HG03520 (cell line): ENCODE results near the gene CNST.

Experiments used
- ATAC-seq: cut with Tn5 transposase; IDR thresholded peaks from one replicate; pipeline ENCODE4 v1.9.1; 2021; ENCODE audit warnings: mild to moderate bottlenecking, moderate library complexity; ENCODE audit not compliant: unreplicated experiment

CNST gene

GRCh38 chr1:246566128-246566812 lies at the start of gene CNST, which contains the start of gene TFB2M:
CNST (plus strand) TSS chr1:246566456; CDS start chr1:246591563, 25,107 bp downstream.
TFB2M (minus strand) TSS chr1:246566261; CDS start chr1:246566138, 123 bp downstream.
- ATAC-seq = peak; percentile 91

- no peak for ATAC-seq
These were observed 48.9 kb upstream of the CNST start for GRCh38 chr1:246517391-246517790.

- ATAC-seq = no peak
These were observed 47.6 kb upstream of the CNST start for GRCh38 chr1:246518456-246519205.

- no peak for ATAC-seq
These were observed 46.7 kb upstream of the CNST start for GRCh38 chr1:246519514-246519913.

- ATAC-seq = no peak
These were observed 39.9 kb upstream of the CNST start for GRCh38 chr1:246526380-246526779.

- no peak for ATAC-seq
These were observed 39.3 kb upstream of the CNST start for GRCh38 chr1:246526915-246527314.

GRCh38 chr1:246527402-246528088 lies 38.7 kb upstream of the CNST start:
- no peak for ATAC-seq

GRCh38 chr1:246528933-246529731 lies 37.1 kb upstream of the CNST start:
- no peak for ATAC-seq

GRCh38 chr1:246530482-246530881 lies 35.8 kb upstream of the CNST start:
- no peak for ATAC-seq

GRCh38 chr1:246532519-246532918 lies 33.7 kb upstream of the CNST start:
- ATAC-seq = no peak

GRCh38 chr1:246533371-246533905 lies 32.8 kb upstream of the CNST start:
- ATAC-seq = no peak

- ATAC-seq = no peak
These were observed 32.1 kb upstream of the CNST start for GRCh38 chr1:246534114-246534513.

GRCh38 chr1:246537441-246537840 lies 28.8 kb upstream of the CNST start:
- no peak for ATAC-seq

- no peak for ATAC-seq
These were observed 28.4 kb upstream of the CNST start for GRCh38 chr1:246537887-246538286.

GRCh38 chr1:246540738-246541491 lies 25.3 kb upstream of the CNST start:
- no peak for ATAC-seq

- ATAC-seq = no peak
These were observed 22.3 kb upstream of the CNST start for GRCh38 chr1:246544001-246544400.

GRCh38 chr1:246549665-246550064 lies 16.6 kb upstream of the CNST start:
- no peak for ATAC-seq

GRCh38 chr1:246550402-246550801 lies 15.9 kb upstream of the CNST start:
- no peak for ATAC-seq

GRCh38 chr1:246552110-246552509 lies 14.1 kb upstream of the CNST start:
- no peak for ATAC-seq

GRCh38 chr1:246554201-246554600 lies 12.1 kb upstream of the CNST start:
- no peak for ATAC-seq
